Hair follicular keratinocyte (primary cell): Measurements from ENCODE around the gene ZNF512B. TPM values are rescaled to one million over a fixed set of nuclear protein-coding genes. Genes with fewer than 3 reads are reported as not detected.

Experiments
- total RNA-seq: library from RNA; depleted of rRNA; stranded (reverse); fragments of >200 nt; gene quantifications from 2 replicates; pipeline ENCODE4 v1.2.3, GENCODE V29; 2015

The ZNF512B gene
- 5.4 and 6.8 TPM in 2 replicates for total RNA-seq

GRCh38 chr20:63969838-63970713 lies at the start of gene ZNF512B:
ZNF512B (minus strand) TSS chr20:63969930; CDS start chr20:63967950, 1,980 bp downstream.

GRCh38 chr20:63980806-63981728 lies 11.3 kb upstream of the ZNF512B start, which contains the start of gene PRPF6:
PRPF6 (plus strand) TSS chr20:63981132; CDS start chr20:63981246, 114 bp downstream.

GRCh38 chr20:63979557-63980316 lies 10.0 kb upstream of the ZNF512B start, which contains the start of gene SAMD10:
SAMD10 (minus strand) TSS chr20:63979642; CDS start chr20:63979467, 175 bp downstream.

GRCh38 chr20:63955827-63956663 lies 13.7 kb downstream of the ZNF512B start, which contains the start of gene UCKL1:
UCKL1 (minus strand) TSS chr20:63956416; CDS start chr20:63956372, 44 bp downstream.

Other genes starting within 250 kb of the ZNF512B start
- gene LIME1, start 233.3 kb downstream of the ZNF512B start, total RNA-seq, result 7.3 and 8.9 TPM in 2 replicates
- 116 and 119 TPM in 2 replicates for gene SLC2A4RG, start 230.2 kb downstream of the ZNF512B start, total RNA-seq
- 0.23 and 0.78 TPM in 2 replicates for gene ZBTB46, start 138.7 kb downstream of the ZNF512B start, total RNA-seq
- not detected in 2 replicates for gene ABHD16B, start 108.4 kb downstream of the ZNF512B start, total RNA-seq
- 146 and 151 TPM in 2 replicates for gene TPD52L2, start 104.7 kb downstream of the ZNF512B start, total RNA-seq
- gene DNAJC5, start 74.8 kb downstream of the ZNF512B start, total RNA-seq, result 61.3 and 64.2 TPM in 2 replicates
- 21.4 and 27.6 TPM in 2 replicates for gene UCKL1, start 13.5 kb downstream of the ZNF512B start, total RNA-seq
- gene SAMD10, start 9.7 kb upstream of the ZNF512B start, total RNA-seq, result 1.8 and 3.0 TPM in 2 replicates
- 28.6 and 39.1 TPM in 2 replicates for gene PRPF6, start 11.2 kb upstream of the ZNF512B start, total RNA-seq
- gene C20orf204, start 66.3 kb upstream of the ZNF512B start, total RNA-seq, result under 0.01 and 0.04 TPM in 2 replicates
- not detected in 2 replicates for gene SOX18, start 79.7 kb upstream of the ZNF512B start, total RNA-seq
- gene TCEA2, start 93.3 kb upstream of the ZNF512B start, total RNA-seq, result 5.0 and 15.7 TPM in 2 replicates
- gene RGS19, start 109.6 kb upstream of the ZNF512B start, total RNA-seq, result 20.8 and 20.9 TPM in 2 replicates
- gene OPRL1, start 110.2 kb upstream of the ZNF512B start, total RNA-seq, result 0.30 and 0.55 TPM in 2 replicates
- gene LKAAEAR1, start 114.5 kb upstream of the ZNF512B start, total RNA-seq, result 2.6 TPM in 1 of 2 replicates, not detected in the other
- not detected in 2 replicates for gene NPBWR2, start 137.6 kb upstream of the ZNF512B start, total RNA-seq
- gene MYT1, start 194.5 kb upstream of the ZNF512B start, total RNA-seq, result not detected in 2 replicates